Smooth muscle cell (in vitro differentiated cells): Measurements from ENCODE around the gene PIK3C3. TPM values are rescaled to one million over a fixed set of nuclear protein-coding genes. Genes with fewer than 3 reads are reported as not detected.

Experiments
- DNase-seq: peaks from one replicate; lab custom pipeline; 2025; ENCODE audit not compliant: unreplicated experiment; lab: John Stamatoyannopoulos, UW
- H2AFZ ChIP-seq: fragments of 200-600 bp; sonication (generic); 2 replicates; pipeline ENCODE4 v1.6.0; 2016; ENCODE audit warnings: antibody characterized with exemption, low read depth, mild to moderate bottlenecking
- H3F3A ChIP-seq: fragments of 200-600 bp; sonication (generic); 2 replicates; pipeline ENCODE4 v1.6.0; 2017; ENCODE audit warnings: antibody characterized with exemption, low read depth
- H3K27ac ChIP-seq: fragments of 200-600 bp; sonication (generic); 2 replicates; pipeline ENCODE4 v1.5.1; 2016; ENCODE audit warnings: low read depth, mild to moderate bottlenecking
- H3K27me3 ChIP-seq: fragments of 200-600 bp; sonication (generic); 2 replicates; pipeline ENCODE4 v1.6.1; 2016; ENCODE audit warnings: low read depth, mild to moderate bottlenecking
- H3K36me3 ChIP-seq: fragments of 200-600 bp; sonication (generic); 2 replicates; pipeline ENCODE4 v1.5.1; 2016; ENCODE audit warnings: low read depth
- H3K4me1 ChIP-seq: fragments of 200-600 bp; sonication (generic); 2 replicates; pipeline ENCODE4 v1.5.1; 2016; ENCODE audit warnings: low read depth
- H3K4me2 ChIP-seq: fragments of 200-600 bp; sonication (generic); 2 replicates; pipeline ENCODE4 v1.6.0; 2016; ENCODE audit warnings: mild to moderate bottlenecking
- H3K4me3 ChIP-seq: fragments of 200-600 bp; sonication (generic); 2 replicates; pipeline ENCODE4 v1.5.1; 2016; ENCODE audit warnings: mild to moderate bottlenecking
- H3K79me2 ChIP-seq: fragments of 200-600 bp; sonication (generic); 2 replicates; pipeline ENCODE4 v1.6.0; 2016; ENCODE audit warnings: low read depth, mild to moderate bottlenecking
- H3K9ac ChIP-seq: fragments of 200-600 bp; sonication (generic); 2 replicates; pipeline ENCODE4 v1.6.0; 2016; ENCODE audit warnings: low read depth
- H3K9me3 ChIP-seq: fragments of 200-600 bp; sonication (generic); replicated peaks from 2 replicates; pipeline ENCODE4 v1.5.1; 2016; ENCODE audit warnings: low read depth
- H4K20me1 ChIP-seq: fragments of 200-600 bp; sonication (generic); 2 replicates; pipeline ENCODE4 v1.6.0; 2016; ENCODE audit warnings: low read depth
- CTCF ChIP-seq: fragments of 200-600 bp; sonication (generic); IDR thresholded peaks from 2 replicates; pipeline ENCODE4 v1.5.1; 2017; ENCODE audit warnings: borderline replicate concordance, mild to moderate bottlenecking, antibody characterized with exemption; ENCODE audit not compliant: insufficient read depth, poor library complexity, severe bottlenecking
- WGBS: methylation state at CpG from one replicate; pipeline ENCODE4 v1.1.7; 2016; ENCODE audit warnings: low lambda C conversion rate; 5-methylcytosine and 5-hydroxymethylcytosine counted together
- polyA plus RNA-seq: library from polyadenylated mRNA; unstranded; fragments of >200 nt; fragmentation: Nextera tagmentation; extraction: Ambion mirVana; gene quantifications from 2 replicates; pipeline ENCODE4 v1.2.1, GENCODE V29; 2016
- total RNA-seq: library from RNA; depleted of rRNA; stranded (reverse); fragments of >200 nt; gene quantifications from 2 replicates; pipeline ENCODE4 v1.2.3, GENCODE V29; 2014

The PIK3C3 gene
- total and polyA plus RNA-seq, 2 experiments from 2014 or later: 19.2 to 58.6 TPM

GRCh38 chr18:41972067-41972925 lies 17.3 kb downstream of the PIK3C3 start:
- 69% methylated on average over 3 of the region's 3 CpGs for WGBS
- Histone ChIP-seq H3K79me2 (peaks cover 11% of the 10 kb centered on the region), H3K4me2 (no peak overlapping the region), H3K9ac (no peak overlapping the region), H3F3A (no peaks in the 10 kb centered on the region), H2AFZ (no peak overlapping the region), H4K20me1 (peaks cover 84% of the 10 kb centered on the region), H3K27ac (no peak overlapping the region), H3K9me3 (no peaks in the 10 kb centered on the region), H3K4me1 (no peaks in the 10 kb centered on the region), H3K36me3 (peaks cover 8% of the 10 kb centered on the region), H3K27me3 (no peaks in the 10 kb centered on the region), H3K4me3 (no peak overlapping the region)
- no peak for DNase-seq
- TF ChIP-seq CTCF: no peak

GRCh38 chr18:41973983-41974382 lies 18.9 kb downstream of the PIK3C3 start:
- peaks cover 84% of the 10 kb centered on the region for H4K20me1 ChIP-seq
- H3K4me3 ChIP-seq: no peak overlapping the region
- peaks cover 8% of the 10 kb centered on the region for H3K36me3 ChIP-seq
- no peaks in the 10 kb centered on the region for H3K4me1 ChIP-seq
- H3K27me3 ChIP-seq: no peaks in the 10 kb centered on the region
- H3K9me3 ChIP-seq: no peaks in the 10 kb centered on the region
- no peak overlapping the region for H3K27ac ChIP-seq
- DNase-seq: no peak
- H3K9ac ChIP-seq: no peak overlapping the region
- no peaks in the 10 kb centered on the region for H3F3A ChIP-seq
- no peak for TF ChIP-seq CTCF
- no peak overlapping the region for H2AFZ ChIP-seq
- H3K79me2 ChIP-seq: peaks cover 11% of the 10 kb centered on the region
- 90% methylated on average over 2 of the region's 2 CpGs for WGBS
- no peak overlapping the region for H3K4me2 ChIP-seq

GRCh38 chr18:41974796-41975201 lies 19.8 kb downstream of the PIK3C3 start:
- H4K20me1 ChIP-seq: peaks cover 82% of the 10 kb centered on the region
- no peaks in the 10 kb centered on the region for H3K27me3 ChIP-seq
- H3K36me3 ChIP-seq: peaks cover 8% of the 10 kb centered on the region
- H3K4me3 ChIP-seq: no peak overlapping the region
- no peak overlapping the region for H3K9ac ChIP-seq
- H3K4me2 ChIP-seq: no peak overlapping the region
- no peak overlapping the region for H2AFZ ChIP-seq
- no peak overlapping the region for H3K27ac ChIP-seq
- peaks cover 12% of the 10 kb centered on the region for H3K79me2 ChIP-seq
- no peaks in the 10 kb centered on the region for H3K9me3 ChIP-seq
- no peak for DNase-seq
- TF ChIP-seq CTCF: no peak
- 91% methylated on average over 1 of the region's 1 CpG for WGBS
- H3K4me1 ChIP-seq: no peaks in the 10 kb centered on the region
- no peaks in the 10 kb centered on the region for H3F3A ChIP-seq

- H3K9me3 ChIP-seq: no peaks in the 10 kb centered on the region
- H4K20me1 ChIP-seq: peaks cover 81% of the 10 kb centered on the region
- DNase-seq: no peak
- no peak overlapping the region for H3K4me2 ChIP-seq
- no peak overlapping the region for H3K9ac ChIP-seq
- H3K36me3 ChIP-seq: peaks cover 8% of the 10 kb centered on the region
- peaks cover 16% of the 10 kb centered on the region for H3K79me2 ChIP-seq
- no peaks in the 10 kb centered on the region for H3F3A ChIP-seq
- no peak overlapping the region for H2AFZ ChIP-seq
- H3K4me3 ChIP-seq: no peak overlapping the region
- no peaks in the 10 kb centered on the region for H3K27me3 ChIP-seq
- no peak overlapping the region for H3K27ac ChIP-seq
- no peak for TF ChIP-seq CTCF
- 94% methylated on average over 5 of the region's 5 CpGs for WGBS
- H3K4me1 ChIP-seq: no peaks in the 10 kb centered on the region
These were observed 20.2 kb downstream of the PIK3C3 start for GRCh38 chr18:41975284-41975683.
